ENCODE data around the gene ATOH8.

ATOH8 gene

DNA sequence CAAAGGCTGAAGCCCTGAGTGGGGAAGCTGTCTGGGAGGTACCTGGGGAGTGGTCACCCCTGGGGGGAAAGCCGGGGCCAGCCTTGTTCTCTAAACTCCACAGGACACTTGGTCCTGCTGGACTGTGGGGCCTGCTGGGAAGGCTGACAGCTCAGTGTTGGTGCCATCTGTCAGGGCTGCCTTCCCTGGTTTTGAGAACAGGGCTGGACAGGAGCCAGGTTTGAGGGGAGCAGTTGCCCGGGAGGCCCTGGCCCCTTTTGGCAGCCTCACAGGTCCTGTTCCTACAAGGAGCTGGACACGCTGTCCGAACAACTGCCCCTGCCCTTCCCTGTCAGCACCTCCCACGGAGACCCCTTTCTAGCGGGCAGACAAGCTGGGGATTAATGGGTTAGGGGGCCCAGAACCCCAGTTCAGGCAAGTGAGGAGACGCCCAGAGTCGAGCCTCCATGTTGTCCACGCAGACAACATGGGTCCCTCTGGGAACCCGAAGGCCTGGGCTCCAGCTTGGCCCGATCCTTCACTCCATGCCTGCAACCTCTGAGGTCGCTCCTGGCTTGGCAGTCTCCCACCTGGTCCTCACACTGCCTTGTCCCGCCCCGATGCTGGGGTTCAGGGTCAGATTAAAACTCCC lies 40.8 kb downstream of the ATOH8 start:
- TF ChIP-seq, protein P1, sequence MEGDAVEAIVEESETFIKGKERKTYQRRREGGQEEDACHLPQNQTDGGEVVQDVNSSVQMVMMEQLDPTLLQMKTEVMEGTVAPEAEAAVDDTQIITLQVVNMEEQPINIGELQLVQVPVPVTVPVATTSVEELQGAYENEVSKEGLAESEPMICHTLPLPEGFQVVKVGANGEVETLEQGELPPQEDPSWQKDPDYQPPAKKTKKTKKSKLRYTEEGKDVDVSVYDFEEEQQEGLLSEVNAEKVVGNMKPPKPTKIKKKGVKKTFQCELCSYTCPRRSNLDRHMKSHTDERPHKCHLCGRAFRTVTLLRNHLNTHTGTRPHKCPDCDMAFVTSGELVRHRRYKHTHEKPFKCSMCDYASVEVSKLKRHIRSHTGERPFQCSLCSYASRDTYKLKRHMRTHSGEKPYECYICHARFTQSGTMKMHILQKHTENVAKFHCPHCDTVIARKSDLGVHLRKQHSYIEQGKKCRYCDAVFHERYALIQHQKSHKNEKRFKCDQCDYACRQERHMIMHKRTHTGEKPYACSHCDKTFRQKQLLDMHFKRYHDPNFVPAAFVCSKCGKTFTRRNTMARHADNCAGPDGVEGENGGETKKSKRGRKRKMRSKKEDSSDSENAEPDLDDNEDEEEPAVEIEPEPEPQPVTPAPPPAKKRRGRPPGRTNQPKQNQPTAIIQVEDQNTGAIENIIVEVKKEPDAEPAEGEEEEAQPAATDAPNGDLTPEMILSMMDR (IDR thresholded peaks at IDR 0.05): no peak

DNA sequence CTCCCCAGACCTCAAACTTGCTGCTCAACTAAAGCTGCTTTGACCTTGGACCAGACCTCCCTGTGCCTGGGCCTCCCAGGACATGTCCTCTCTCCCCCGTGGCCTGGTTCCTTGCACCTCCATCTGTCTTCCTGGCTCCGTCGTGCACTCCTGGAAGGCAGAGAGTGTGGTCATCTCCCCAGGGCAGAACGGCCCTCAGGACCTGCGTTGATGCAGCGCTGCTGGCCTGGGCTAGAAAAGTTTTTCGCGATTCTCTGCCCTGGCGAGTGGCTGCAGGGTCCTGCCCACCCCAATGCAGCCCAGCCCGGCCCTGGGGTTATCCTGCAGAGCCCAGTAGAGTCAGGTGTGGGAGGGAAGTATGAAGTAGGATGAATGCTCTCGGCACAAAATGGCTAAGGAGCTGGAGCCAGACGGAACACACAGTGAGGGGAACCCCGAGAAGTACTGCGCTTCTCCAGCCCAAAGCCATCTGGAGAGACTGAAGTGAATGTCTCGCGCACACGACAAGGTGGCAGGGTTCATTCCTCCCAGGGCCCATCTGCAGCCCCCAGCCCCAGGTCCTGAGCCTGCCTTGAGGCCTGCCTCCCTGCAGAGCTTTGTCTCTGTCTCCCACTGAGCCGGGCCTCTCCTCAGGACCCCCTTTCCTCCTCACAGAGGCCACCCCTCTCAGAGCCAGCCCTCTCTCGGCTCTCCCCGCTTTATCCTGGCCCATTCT lies 41.7 kb downstream of the ATOH8 start:
- TF ChIP-seq, protein P1 (IDR thresholded peaks at IDR 0.05): no peak

DNA sequence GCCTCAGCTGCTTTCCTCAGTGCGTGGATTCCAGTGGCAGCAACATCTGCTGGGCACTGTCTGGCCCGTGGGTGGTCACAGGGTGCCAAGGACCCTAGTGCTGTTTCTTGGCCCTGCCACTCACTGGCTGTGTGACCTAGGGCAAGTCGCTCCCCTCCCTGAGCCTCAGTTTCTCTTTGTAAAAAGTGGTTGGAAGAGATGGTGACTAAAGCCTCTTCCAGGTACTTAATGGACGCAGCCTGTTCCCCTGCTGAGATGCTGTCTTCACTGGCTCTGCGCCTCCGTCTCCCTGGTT lies 42.2 kb downstream of the ATOH8 start:
- TF ChIP-seq, protein P1 (IDR thresholded peaks at IDR 0.05): no peak

DNA sequence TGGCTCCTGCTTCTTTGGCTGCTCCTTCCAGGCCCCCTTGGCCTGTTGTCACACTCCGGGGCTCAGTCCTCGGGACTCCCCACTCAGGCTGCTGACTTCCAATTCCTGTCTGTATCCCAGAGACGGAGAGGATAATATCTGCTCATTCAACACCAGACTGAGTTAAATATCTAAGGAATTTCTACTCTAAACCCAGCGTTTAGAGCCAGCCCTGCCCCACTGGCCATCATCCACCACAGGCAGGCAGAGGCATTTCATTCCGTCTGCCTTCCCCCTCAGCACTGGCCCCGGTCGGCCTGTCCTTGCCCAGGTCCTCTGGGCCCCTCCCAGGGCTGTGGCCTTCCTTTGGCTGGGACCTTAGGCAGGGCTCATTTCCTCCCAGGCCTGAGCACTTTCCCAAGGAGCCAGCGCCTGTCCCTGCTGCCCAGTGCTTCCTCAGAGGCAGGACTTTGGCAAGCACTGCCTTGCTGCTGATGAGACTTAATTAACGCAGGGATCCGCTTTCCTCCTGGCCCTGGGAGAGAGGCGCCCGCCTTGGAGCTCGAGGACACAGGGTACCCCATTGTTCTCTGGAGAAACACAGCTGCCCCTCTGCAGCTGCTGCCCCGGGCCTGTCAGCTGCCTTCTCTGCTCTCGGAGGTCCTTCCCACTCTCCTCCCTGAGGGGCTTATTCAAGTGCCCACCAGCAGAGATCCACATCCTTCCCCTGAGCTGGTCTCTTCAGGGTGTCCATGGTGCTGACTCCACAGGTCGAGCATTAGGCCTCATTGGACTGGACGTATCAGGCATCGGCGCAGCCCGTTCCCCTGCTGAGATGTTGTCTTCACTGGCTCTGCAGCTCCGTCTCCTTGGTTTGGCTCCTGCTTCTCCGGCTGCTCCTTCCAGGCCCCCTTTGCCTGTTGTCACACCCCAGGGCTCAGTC lies 42.8 kb downstream of the ATOH8 start:
- TF ChIP-seq, protein P1 (IDR thresholded peaks at IDR 0.05): no peak

DNA sequence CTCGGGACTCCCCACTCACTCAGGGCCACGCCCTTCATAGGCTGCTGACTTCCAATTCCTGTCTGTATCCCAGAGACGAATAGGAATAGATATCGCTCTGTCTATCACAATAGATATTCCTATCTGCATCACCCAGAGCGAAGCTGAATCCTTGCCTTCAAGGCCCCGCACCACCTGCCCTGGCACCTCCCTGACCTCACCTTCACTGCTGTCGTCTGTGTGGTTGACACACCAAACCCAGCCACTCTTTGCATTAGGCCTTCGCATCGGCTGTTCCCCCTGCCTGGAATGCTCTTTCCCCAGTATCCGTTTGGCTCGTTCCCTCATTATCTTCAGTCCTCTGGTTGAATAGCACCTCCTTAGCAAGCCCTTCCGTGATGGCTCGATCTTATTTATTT lies 43.5 kb downstream of the ATOH8 start:
- TF ChIP-seq, protein P1 (IDR thresholded peaks at IDR 0.05): no peak

DNA sequence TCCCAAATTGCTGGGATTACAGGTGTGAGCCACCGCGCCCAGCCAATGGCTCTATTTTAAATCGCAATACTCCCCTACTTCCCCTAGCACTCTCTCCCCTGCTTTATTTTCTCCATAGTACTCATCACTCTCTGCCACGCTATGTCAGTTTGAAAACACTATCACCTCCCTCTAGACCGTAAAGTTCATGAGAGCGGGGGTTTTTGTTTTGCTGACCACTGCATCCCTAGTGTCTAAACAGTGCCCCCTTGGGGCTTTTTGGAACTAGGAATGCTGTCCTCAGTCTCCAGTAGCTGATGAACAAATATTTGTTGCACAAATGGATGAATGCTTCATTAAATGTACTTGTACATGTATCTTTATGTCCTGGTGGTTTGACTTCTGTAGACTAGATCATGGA lies 44.1 kb downstream of the ATOH8 start:
- TF ChIP-seq, protein P1 (IDR thresholded peaks at IDR 0.05): no peak

DNA sequence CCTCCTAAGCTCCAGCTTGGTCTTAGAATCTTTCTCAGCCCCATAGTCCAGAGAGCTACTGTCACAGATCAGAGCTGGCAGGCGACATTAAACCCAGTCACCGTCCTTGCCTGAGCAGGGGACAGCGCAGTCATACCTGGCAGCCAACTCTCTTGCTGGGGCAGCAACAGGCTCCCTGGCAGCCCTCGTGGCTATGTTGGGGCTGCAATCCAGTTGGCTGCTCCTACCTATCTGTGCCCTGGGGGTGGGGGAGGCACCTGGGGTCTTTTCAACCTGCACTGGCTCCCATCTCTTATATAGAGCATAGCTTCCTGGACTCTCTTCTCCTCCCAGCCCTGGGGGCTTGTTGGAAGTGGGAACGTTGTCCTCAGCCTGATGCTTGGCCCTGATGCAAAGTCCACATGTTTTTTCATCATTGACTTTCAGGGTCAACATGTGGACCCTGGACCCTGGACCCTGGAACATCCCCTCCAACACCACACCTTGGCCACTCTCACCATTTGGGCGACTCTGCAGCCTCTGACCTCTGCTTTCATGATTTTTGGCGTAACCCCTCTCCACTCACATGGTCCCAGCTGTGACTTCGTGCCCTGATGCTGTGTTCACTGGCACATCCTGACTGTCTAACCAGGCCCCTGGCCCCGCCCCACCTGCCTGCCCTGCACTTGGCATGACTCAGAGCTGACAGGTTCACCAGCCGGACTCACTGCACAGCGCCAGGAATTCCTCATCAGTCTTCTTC lies 45.6 kb downstream of the ATOH8 start:
- TF ChIP-seq, protein P1 (IDR thresholded peaks at IDR 0.05): no peak
